Smooth muscle cell (in vitro differentiated cells): ENCODE results near the gene SASH1. TPM values are rescaled to one million over a fixed set of nuclear protein-coding genes. Genes with fewer than 3 reads are reported as not detected.

Experiments
- DNase-seq: peaks from one replicate; lab custom pipeline; 2025; ENCODE audit not compliant: unreplicated experiment; lab: John Stamatoyannopoulos, UW
- H2AFZ ChIP-seq: fragments of 200-600 bp; sonication (generic); 2 replicates; pipeline ENCODE4 v1.6.0; 2016; ENCODE audit warnings: antibody characterized with exemption, low read depth, mild to moderate bottlenecking
- H3F3A ChIP-seq: fragments of 200-600 bp; sonication (generic); 2 replicates; pipeline ENCODE4 v1.6.0; 2017; ENCODE audit warnings: antibody characterized with exemption, low read depth
- H3K27ac ChIP-seq: fragments of 200-600 bp; sonication (generic); 2 replicates; pipeline ENCODE4 v1.5.1; 2016; ENCODE audit warnings: low read depth, mild to moderate bottlenecking
- H3K27me3 ChIP-seq: fragments of 200-600 bp; sonication (generic); 2 replicates; pipeline ENCODE4 v1.6.1; 2016; ENCODE audit warnings: low read depth, mild to moderate bottlenecking
- H3K36me3 ChIP-seq: fragments of 200-600 bp; sonication (generic); 2 replicates; pipeline ENCODE4 v1.5.1; 2016; ENCODE audit warnings: low read depth
- H3K4me1 ChIP-seq: fragments of 200-600 bp; sonication (generic); 2 replicates; pipeline ENCODE4 v1.5.1; 2016; ENCODE audit warnings: low read depth
- H3K4me2 ChIP-seq: fragments of 200-600 bp; sonication (generic); 2 replicates; pipeline ENCODE4 v1.6.0; 2016; ENCODE audit warnings: mild to moderate bottlenecking
- H3K4me3 ChIP-seq: fragments of 200-600 bp; sonication (generic); 2 replicates; pipeline ENCODE4 v1.5.1; 2016; ENCODE audit warnings: mild to moderate bottlenecking
- H3K79me2 ChIP-seq: fragments of 200-600 bp; sonication (generic); 2 replicates; pipeline ENCODE4 v1.6.0; 2016; ENCODE audit warnings: low read depth, mild to moderate bottlenecking
- H3K9ac ChIP-seq: fragments of 200-600 bp; sonication (generic); 2 replicates; pipeline ENCODE4 v1.6.0; 2016; ENCODE audit warnings: low read depth
- H3K9me3 ChIP-seq: fragments of 200-600 bp; sonication (generic); replicated peaks from 2 replicates; pipeline ENCODE4 v1.5.1; 2016; ENCODE audit warnings: low read depth
- H4K20me1 ChIP-seq: fragments of 200-600 bp; sonication (generic); 2 replicates; pipeline ENCODE4 v1.6.0; 2016; ENCODE audit warnings: low read depth
- CTCF ChIP-seq: fragments of 200-600 bp; sonication (generic); IDR thresholded peaks from 2 replicates; pipeline ENCODE4 v1.5.1; 2017; ENCODE audit warnings: borderline replicate concordance, mild to moderate bottlenecking, antibody characterized with exemption; ENCODE audit not compliant: insufficient read depth, poor library complexity, severe bottlenecking
- WGBS: methylation state at CpG from one replicate; pipeline ENCODE4 v1.1.7; 2016; ENCODE audit warnings: low lambda C conversion rate; 5-methylcytosine and 5-hydroxymethylcytosine counted together
- polyA plus RNA-seq: library from polyadenylated mRNA; unstranded; fragments of >200 nt; fragmentation: Nextera tagmentation; extraction: Ambion mirVana; gene quantifications from 2 replicates; pipeline ENCODE4 v1.2.1, GENCODE V29; 2016
- total RNA-seq: library from RNA; depleted of rRNA; stranded (reverse); fragments of >200 nt; gene quantifications from 2 replicates; pipeline ENCODE4 v1.2.3, GENCODE V29; 2014

SASH1 gene
- total and polyA plus RNA-seq, 2 experiments from 2014 or later: 12.7 to 16.2 TPM

GRCh38 chr6:148365041-148365440, 22.4 kb downstream of the SASH1 start:
- H3K4me1 ChIP-seq: no peaks in the 10 kb centered on the region
- peaks cover 16% of the 10 kb centered on the region for H3K79me2 ChIP-seq
- H3K9ac ChIP-seq: no peak overlapping the region
- DNase-seq: no peak
- H4K20me1 ChIP-seq: no peaks in the 10 kb centered on the region
- H3K27me3 ChIP-seq: no peaks in the 10 kb centered on the region
- no peak overlapping the region for H3K4me2 ChIP-seq
- H3K27ac ChIP-seq: no peak overlapping the region
- no peak for TF ChIP-seq CTCF
- H2AFZ ChIP-seq: no peak overlapping the region
- no peaks in the 10 kb centered on the region for H3F3A ChIP-seq
- H3K9me3 ChIP-seq: no peaks in the 10 kb centered on the region
- 89% methylated on average over 3 of the region's 3 CpGs for WGBS
- no peaks in the 10 kb centered on the region for H3K36me3 ChIP-seq
- no peak overlapping the region for H3K4me3 ChIP-seq

DNA sequence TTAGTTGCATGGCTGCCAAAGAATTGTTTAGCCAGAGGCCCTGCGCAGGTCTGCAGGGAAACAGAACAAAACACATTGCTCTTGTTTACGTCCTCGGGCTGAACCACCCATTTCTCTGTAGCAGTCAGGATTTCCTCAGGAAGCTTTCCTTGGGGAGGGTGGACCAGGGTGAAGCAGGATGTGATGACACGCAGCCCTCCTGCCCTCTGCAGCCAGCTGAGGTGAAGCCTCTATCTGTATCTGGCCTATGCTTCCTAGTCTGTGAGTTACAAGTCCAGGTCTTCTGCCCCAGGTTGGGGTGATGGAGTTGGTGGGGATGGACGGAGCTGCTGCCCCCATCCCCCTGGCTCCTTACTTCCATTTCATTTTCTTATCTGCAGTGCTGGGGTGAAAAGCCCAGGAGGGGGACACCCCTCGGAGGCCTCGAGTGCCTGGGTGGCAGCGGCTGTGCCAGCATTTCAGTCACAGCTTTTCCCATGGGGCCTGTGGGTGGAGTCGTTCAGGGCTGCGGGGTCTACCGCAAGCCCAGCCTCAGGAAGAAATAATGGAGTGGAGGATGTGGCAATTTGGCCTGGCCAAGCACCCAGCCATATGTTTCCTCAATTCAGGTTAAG, 24.9 kb downstream of the SASH1 start:
- H3F3A ChIP-seq: no peaks in the 10 kb centered on the region
- no peak overlapping the region for H3K27ac ChIP-seq
- no peak for TF ChIP-seq CTCF
- H4K20me1 ChIP-seq: peaks cover 14% of the 10 kb centered on the region
- WGBS: 85% methylated on average over 11 of the region's 11 CpGs
- H3K4me2 ChIP-seq: no peak overlapping the region
- H2AFZ ChIP-seq: no peak overlapping the region
- H3K4me3 ChIP-seq: no peak overlapping the region
- H3K9ac ChIP-seq: no peak overlapping the region
- no peak for DNase-seq
- no peaks in the 10 kb centered on the region for H3K36me3 ChIP-seq
- H3K79me2 ChIP-seq: peaks cover 25% of the 10 kb centered on the region
- H3K27me3 ChIP-seq: no peaks in the 10 kb centered on the region
- H3K9me3 ChIP-seq: no peaks in the 10 kb centered on the region
- H3K4me1 ChIP-seq: no peaks in the 10 kb centered on the region

DNA sequence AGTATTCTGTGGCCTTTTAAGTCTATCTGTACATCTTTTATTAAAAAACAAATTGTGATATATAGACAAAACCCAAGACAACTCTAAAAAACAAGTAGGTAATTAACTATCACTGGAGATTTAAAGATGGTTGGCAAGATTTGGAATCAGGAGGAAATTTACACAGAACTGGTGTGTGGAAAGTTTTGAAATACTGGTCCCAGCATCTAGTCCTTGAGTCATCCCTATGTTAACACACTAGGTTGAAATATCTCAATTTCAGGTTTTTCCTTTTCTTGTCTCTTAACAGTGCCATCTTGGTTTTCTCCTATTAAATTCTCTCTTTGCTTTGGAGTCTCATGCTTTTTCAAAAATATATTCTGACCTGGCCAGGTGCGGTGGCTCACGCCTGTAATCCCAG, 27.5 kb downstream of the SASH1 start:
- 98% methylated on average over 2 of the region's 2 CpGs for WGBS
- TF ChIP-seq CTCF: no peak
- no peak overlapping the region for H3K9ac ChIP-seq
- no peaks in the 10 kb centered on the region for H3F3A ChIP-seq
- no peak overlapping the region for H2AFZ ChIP-seq
- no peak overlapping the region for H3K4me3 ChIP-seq
- DNase-seq: no peak
- no peak overlapping the region for H3K27ac ChIP-seq
- no peak overlapping the region for H3K4me2 ChIP-seq
- H3K9me3 ChIP-seq: no peaks in the 10 kb centered on the region
- no peaks in the 10 kb centered on the region for H3K27me3 ChIP-seq
- no peaks in the 10 kb centered on the region for H3K4me1 ChIP-seq
- peaks cover 35% of the 10 kb centered on the region for H3K79me2 ChIP-seq
- peaks cover 16% of the 10 kb centered on the region for H4K20me1 ChIP-seq
- H3K36me3 ChIP-seq: no peaks in the 10 kb centered on the region
